HepG2 (cell line): ENCODE measurements around the gene LMNA. TPM values are rescaled to one million over a fixed set of nuclear protein-coding genes. Genes with fewer than 3 reads are reported as not detected.

Experiments
- BORCS8-MEF2B ChIP-seq: sonication (generic); formaldehyde crosslinking; IDR thresholded peaks from 2 replicates; pipeline ENCODE4 v1.8.0; 2022; ENCODE audit warnings: mild to moderate bottlenecking, missing genetic modification reagents
- CSRNP2 ChIP-seq: sonication (generic); formaldehyde crosslinking; conservative IDR thresholded peaks from 2 replicates; pipeline ENCODE4 v1.8.0; 2022; ENCODE audit warnings: low read depth, missing genetic modification reagents
- FOSL1 ChIP-seq: sonication (generic); formaldehyde crosslinking; IDR thresholded peaks from 2 replicates; pipeline ENCODE4 v1.9.0; 2021; ENCODE audit warnings: missing genetic modification reagents, borderline replicate concordance
- FOXM1 ChIP-seq: sonication (generic); formaldehyde crosslinking; IDR thresholded peaks from 2 replicates; pipeline ENCODE4 v1.5.0; 2020; ENCODE audit warnings: missing genetic modification reagents
- ISX ChIP-seq: sonication (generic); formaldehyde crosslinking; conservative IDR thresholded peaks from 2 replicates; pipeline ENCODE4 v1.5.0; 2020; ENCODE audit warnings: missing genetic modification reagents
- MAZ ChIP-seq, 2 experiments: sonication (generic) in 1 of 2; formaldehyde crosslinking in 1 of 2; IDR thresholded peaks; 2 replicates each; pipeline versions ENCODE4 v1.5.0 to v1.6.1; 2012 to 2020; ENCODE audit warnings: low read depth in 2 of 2, mild to moderate bottlenecking in 2 of 2, borderline replicate concordance in 1 of 2, improper control_type of control experiment in 1 of 2, low read length in 1 of 2, missing genetic modification reagents in 1 of 2, moderate library complexity in 1 of 2
- MXD4 ChIP-seq: IDR thresholded peaks from 2 replicates; pipeline ENCODE4 v1.6.1; 2016; ENCODE audit warnings: mild to moderate bottlenecking, missing biosample characterization, missing genetic modification reagents
- NR2F6 ChIP-seq, 2 experiments: IDR thresholded peaks; 2 replicates each; pipeline ENCODE4 v1.6.1; 2016; ENCODE audit warnings: antibody characterized with exemption in 1 of 2, mild to moderate bottlenecking in 1 of 2
- PRPF4 ChIP-seq: fragments of 200-400 bp; formaldehyde crosslinking; IDR thresholded peaks from 2 replicates; pipeline ENCODE4 v1.6.1; 2016; ENCODE audit warnings: low read length, low read depth; ENCODE audit not compliant: poor library complexity, severe bottlenecking
- SMARCC2 ChIP-seq: fragments of 450-650 bp; IDR thresholded peaks from 2 replicates; pipeline ENCODE4 v1.6.1; 2017; ENCODE audit warnings: antibody characterized with exemption, mild to moderate bottlenecking
- SP140L ChIP-seq: sonication (generic); formaldehyde crosslinking; IDR thresholded peaks from 2 replicates; pipeline ENCODE4 v1.4.0; 2020; ENCODE audit warnings: missing genetic modification reagents, borderline replicate concordance
- SP4 ChIP-seq: sonication (generic); formaldehyde crosslinking; IDR thresholded peaks from 2 replicates; pipeline ENCODE4 v1.8.1; 2023; ENCODE audit warnings: mild to moderate bottlenecking, missing genetic modification reagents
- ZNF382 ChIP-seq: sonication (generic); formaldehyde crosslinking; IDR thresholded peaks from 2 replicates; pipeline ENCODE4 v1.5.0; 2020; ENCODE audit warnings: missing genetic modification reagents, mild to moderate bottlenecking, borderline replicate concordance
- ZNF468 ChIP-seq: sonication (generic); formaldehyde crosslinking; IDR thresholded peaks from 2 replicates; pipeline ENCODE4 v1.8.0; 2022; ENCODE audit warnings: mild to moderate bottlenecking, moderate library complexity, missing genetic modification reagents
- ZNF567 ChIP-seq: sonication (generic); formaldehyde crosslinking; IDR thresholded peaks from 2 replicates; pipeline ENCODE4 v1.8.1; 2023; ENCODE audit warnings: mild to moderate bottlenecking, missing genetic modification reagents, borderline replicate concordance
- ZNF776 ChIP-seq: sonication (generic); formaldehyde crosslinking; IDR thresholded peaks from 2 replicates; pipeline ENCODE4 v1.4.0; 2020; ENCODE audit warnings: mild to moderate bottlenecking, missing genetic modification reagents
- ZSCAN12 ChIP-seq: sonication (generic); formaldehyde crosslinking; IDR thresholded peaks from 2 replicates; pipeline ENCODE4 v1.9.0; 2021; ENCODE audit warnings: mild to moderate bottlenecking, missing genetic modification reagents
- ZZZ3 ChIP-seq: sonication (generic); formaldehyde crosslinking; IDR thresholded peaks from 2 replicates; pipeline ENCODE4 v1.4.0; 2020; ENCODE audit warnings: missing genetic modification reagents, mild to moderate bottlenecking, borderline replicate concordance
- polyA plus RNA-seq, 8 experiments: library from polyadenylated mRNA; depleted of rRNA in 3 of 8; stranded (reverse) in 7 of 8; unstranded in 1 of 8; fragments of >200 nt; fragmentation: Illumina TruSeq in 4 of 8; extraction: Trizol in 4 of 8; gene quantifications; 2 replicates each; pipeline versions ENCODE4 v1.2.1 to v1.2.3, GENCODE V29; 2011 to 2016; ENCODE audit warnings: low read depth in 4 of 8, missing spikeins in 1 of 8, mixed read lengths in 1 of 8; ENCODE audit not compliant: insufficient read depth in 1 of 8
- total RNA-seq, 5 experiments: library from RNA; depleted of rRNA; stranded (reverse); fragments of >200 nt; fragmentation: Illumina TruSeq; extraction: Trizol; gene quantifications; 2 replicates each; pipeline ENCODE4 v1.2.3, GENCODE V29; 2016; ENCODE audit warnings: low read depth in 1 of 5
- TF ChIP-seq, protein P1 (sequence below): sonication (generic); formaldehyde crosslinking; IDR thresholded peaks from 2 replicates; pipeline ENCODE4 v1.8.1; 2023; ENCODE audit warnings: mild to moderate bottlenecking, moderate library complexity, missing genetic modification reagents
- TF ChIP-seq, protein P2 (sequence below): sonication (generic); formaldehyde crosslinking; IDR thresholded peaks from 2 replicates; pipeline ENCODE4 v1.4.0; 2020; ENCODE audit warnings: missing genetic modification reagents
- TF ChIP-seq, protein P3 (sequence below): IDR thresholded peaks from 2 replicates; pipeline ENCODE4 v1.6.1; 2012; ENCODE audit warnings: inconsistent platforms
- TF ChIP-seq, protein P4 (sequence below): IDR thresholded peaks from 2 replicates; pipeline ENCODE4 v1.6.1; 2012; ENCODE audit warnings: low read depth, low read length, improper control_type of control experiment

The LMNA gene
- total and polyA plus RNA-seq, 2 of the 13 experiments (the other 11 are each of a cell fraction or from before 2014, with no cell fraction given), result 107 to 225 TPM

- TF ChIP-seq MXD4 (0 out of 2 replicates have a peak, but pooled peaks have one; percentile 23), ZZZ3 (CRISPR knock-in tag) (no peak), ISX (CRISPR knock-in tag) (no peak), ZNF776 (CRISPR knock-in tag) (no peak), ZNF468 (no peak), ZSCAN12 (CRISPR knock-in tag) (no peak), SP140L (CRISPR knock-in tag) (no peak), ZNF567 (CRISPR knock-in tag) (no peak), CSRNP2 (CRISPR knock-in tag) (no peak), SMARCC2 (no peak), BORCS8-MEF2B (CRISPR knock-in tag) (no peak), NR2F6 (IDR thresholded peaks at IDR 0.05) (peak; percentile 71), NR2F6 (CRISPR knock-in tag; IDR thresholded peaks at IDR 0.05) (peak; percentile 59), FOSL1 (no peak), PRPF4 (no peak), ZNF382 (CRISPR knock-in tag) (no peak), MAZ (IDR thresholded peaks at IDR 0.05; ENCODE audit: borderline replicate concordance, low read depth, low read length) (peak; percentile 95), MAZ (CRISPR knock-in tag; IDR thresholded peaks at IDR 0.05; ENCODE audit: low read depth) (peak; percentile 47; the same call in 1 of the 2 replicates), FOXM1 (CRISPR knock-in tag) (no peak), SP4 (CRISPR knock-in tag) (peak; percentile 62)
- TF ChIP-seq, protein P1, sequence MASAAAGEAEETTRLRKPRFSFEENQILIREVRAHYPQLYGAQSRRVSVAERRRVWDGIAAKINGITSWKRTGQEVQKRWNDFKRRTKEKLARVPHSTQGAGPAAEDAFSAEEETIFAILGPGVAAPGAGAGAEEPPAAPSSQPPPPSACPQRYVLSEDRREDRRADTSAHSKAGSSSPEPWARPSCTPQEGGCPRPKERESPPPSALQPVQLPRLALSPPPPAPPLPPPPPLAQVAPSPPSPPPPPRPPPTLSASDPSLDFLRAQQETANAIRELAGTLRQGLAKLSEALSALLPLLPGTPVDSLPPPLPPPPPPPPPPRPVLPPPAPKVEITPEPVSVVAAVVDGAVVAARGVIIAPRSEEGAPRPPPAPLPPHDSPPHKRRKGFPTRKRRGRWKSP (CRISPR knock-in tag), result no peak
- TF ChIP-seq, protein P2, sequence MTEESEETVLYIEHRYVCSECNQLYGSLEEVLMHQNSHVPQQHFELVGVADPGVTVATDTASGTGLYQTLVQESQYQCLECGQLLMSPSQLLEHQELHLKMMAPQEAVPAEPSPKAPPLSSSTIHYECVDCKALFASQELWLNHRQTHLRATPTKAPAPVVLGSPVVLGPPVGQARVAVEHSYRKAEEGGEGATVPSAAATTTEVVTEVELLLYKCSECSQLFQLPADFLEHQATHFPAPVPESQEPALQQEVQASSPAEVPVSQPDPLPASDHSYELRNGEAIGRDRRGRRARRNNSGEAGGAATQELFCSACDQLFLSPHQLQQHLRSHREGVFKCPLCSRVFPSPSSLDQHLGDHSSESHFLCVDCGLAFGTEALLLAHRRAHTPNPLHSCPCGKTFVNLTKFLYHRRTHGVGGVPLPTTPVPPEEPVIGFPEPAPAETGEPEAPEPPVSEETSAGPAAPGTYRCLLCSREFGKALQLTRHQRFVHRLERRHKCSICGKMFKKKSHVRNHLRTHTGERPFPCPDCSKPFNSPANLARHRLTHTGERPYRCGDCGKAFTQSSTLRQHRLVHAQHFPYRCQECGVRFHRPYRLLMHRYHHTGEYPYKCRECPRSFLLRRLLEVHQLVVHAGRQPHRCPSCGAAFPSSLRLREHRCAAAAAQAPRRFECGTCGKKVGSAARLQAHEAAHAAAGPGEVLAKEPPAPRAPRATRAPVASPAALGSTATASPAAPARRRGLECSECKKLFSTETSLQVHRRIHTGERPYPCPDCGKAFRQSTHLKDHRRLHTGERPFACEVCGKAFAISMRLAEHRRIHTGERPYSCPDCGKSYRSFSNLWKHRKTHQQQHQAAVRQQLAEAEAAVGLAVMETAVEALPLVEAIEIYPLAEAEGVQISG (CRISPR knock-in tag), result peak; percentile 84
- TF ChIP-seq, protein P3, sequence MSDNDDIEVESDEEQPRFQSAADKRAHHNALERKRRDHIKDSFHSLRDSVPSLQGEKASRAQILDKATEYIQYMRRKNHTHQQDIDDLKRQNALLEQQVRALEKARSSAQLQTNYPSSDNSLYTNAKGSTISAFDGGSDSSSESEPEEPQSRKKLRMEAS, result peak; percentile 79
- TF ChIP-seq, protein P4, sequence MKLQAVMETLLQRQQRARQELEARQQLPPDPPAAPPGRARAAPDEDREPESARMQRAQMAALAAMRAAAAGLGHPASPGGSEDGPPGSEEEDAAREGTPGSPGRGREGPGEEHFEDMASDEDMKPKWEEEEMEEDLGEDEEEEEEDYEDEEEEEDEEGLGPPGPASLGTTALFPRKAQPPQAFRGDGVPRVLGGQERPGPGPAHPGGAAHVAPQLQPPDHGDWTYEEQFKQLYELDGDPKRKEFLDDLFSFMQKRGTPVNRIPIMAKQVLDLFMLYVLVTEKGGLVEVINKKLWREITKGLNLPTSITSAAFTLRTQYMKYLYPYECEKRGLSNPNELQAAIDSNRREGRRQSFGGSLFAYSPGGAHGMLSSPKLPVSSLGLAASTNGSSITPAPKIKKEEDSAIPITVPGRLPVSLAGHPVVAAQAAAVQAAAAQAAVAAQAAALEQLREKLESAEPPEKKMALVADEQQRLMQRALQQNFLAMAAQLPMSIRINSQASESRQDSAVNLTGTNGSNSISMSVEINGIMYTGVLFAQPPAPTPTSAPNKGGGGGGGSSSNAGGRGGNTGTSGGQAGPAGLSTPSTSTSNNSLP, result no peak
These were observed 32.0 kb upstream of the LMNA start, which contains the start of gene MEX3A (continued) for GRCh38 chr1:156082309-156083091.
